GM23338 (cell line): ENCODE measurements around the gene PLEKHO1. TPM values are rescaled to one million over a fixed set of nuclear protein-coding genes. Genes with fewer than 3 reads are reported as not detected.

Experiments
- ATAC-seq: fragments of 200-7000 bp; cut with Tn5 transposase; 3 replicates; pipeline ENCODE4 v1.9.1; 2020
- DNase-seq: peaks from one replicate; pipeline ENCODE4 v3.0.0-alpha.2; 2015; ENCODE audit warnings: low spot score
- H2AFZ ChIP-seq: fragments of 200-600 bp; sonication (generic); 2 replicates; pipeline ENCODE4 v1.8.0; 2016; ENCODE audit warnings: antibody characterized with exemption, mild to moderate bottlenecking, moderate library complexity
- H3F3A ChIP-seq: fragments of 200-600 bp; sonication (generic); replicated peaks from 2 replicates; pipeline ENCODE4 v1.8.0; 2017; ENCODE audit warnings: antibody characterized with exemption, mixed run types, low read depth
- H3K27ac ChIP-seq: fragments of 200-600 bp; sonication (generic); 2 replicates; pipeline ENCODE4 v1.6.1; 2016; ENCODE audit warnings: low read depth
- H3K27me3 ChIP-seq: fragments of 200-600 bp; sonication (generic); 2 replicates; pipeline ENCODE4 v1.8.0; 2016; ENCODE audit warnings: mild to moderate bottlenecking, mixed run types, moderate library complexity; ENCODE audit not compliant: insufficient read depth
- H3K36me3 ChIP-seq: fragments of 200-600 bp; sonication (generic); 2 replicates; pipeline ENCODE4 v1.8.0; 2016; ENCODE audit warnings: mild to moderate bottlenecking; ENCODE audit not compliant: insufficient read depth
- H3K4me1 ChIP-seq: fragments of 200-600 bp; sonication (generic); 2 replicates; pipeline ENCODE4 v1.8.0; 2016; ENCODE audit warnings: mild to moderate bottlenecking, moderate library complexity; ENCODE audit not compliant: insufficient read depth
- H3K4me2 ChIP-seq: fragments of 200-600 bp; sonication (generic); 2 replicates; pipeline ENCODE4 v1.7.1; 2017; ENCODE audit warnings: mixed run types
- H3K4me3 ChIP-seq: fragments of 200-600 bp; sonication (generic); 2 replicates; pipeline ENCODE4 v1.6.1; 2016; ENCODE audit warnings: mixed run types
- H3K79me2 ChIP-seq: fragments of 200-600 bp; sonication (generic); replicated peaks from 2 replicates; pipeline ENCODE4 v1.8.0; 2017; ENCODE audit warnings: mild to moderate bottlenecking; ENCODE audit not compliant: insufficient read depth
- H3K9me2 ChIP-seq: fragments of 200-600 bp; sonication (generic); 2 replicates; pipeline ENCODE4 v1.8.0; 2017; ENCODE audit not compliant: insufficient read depth
- H4K20me1 ChIP-seq: fragments of 200-600 bp; sonication (generic); replicated peaks from 2 replicates; pipeline ENCODE4 v1.8.0; 2017; ENCODE audit warnings: mild to moderate bottlenecking; ENCODE audit not compliant: insufficient read depth
- H3K27ac Mint-ChIP-seq: 2 replicates; pipeline ENCODE4 v1.8.0; 2020; ENCODE audit warnings: inconsistent platforms, mild to moderate bottlenecking, moderate library complexity, mixed read lengths
- H3K27me3 Mint-ChIP-seq: 3 replicates; pipeline ENCODE4 v1.8.0; 2022; ENCODE audit warnings: low read depth, mild to moderate bottlenecking, moderate library complexity, mixed read lengths, inconsistent platforms; ENCODE audit not compliant: insufficient read depth, poor library complexity
- H3K36me3 Mint-ChIP-seq: 3 replicates; pipeline ENCODE4 v1.8.0; 2021; ENCODE audit warnings: low read depth, mild to moderate bottlenecking, inconsistent platforms, moderate library complexity, mixed read lengths
- H3K4me1 Mint-ChIP-seq: 3 replicates; pipeline ENCODE4 v1.8.0; 2020; ENCODE audit warnings: mild to moderate bottlenecking, inconsistent platforms, mixed read lengths
- H3K4me3 Mint-ChIP-seq: 3 replicates; pipeline ENCODE4 v1.8.0; 2021; ENCODE audit warnings: moderate library complexity, mild to moderate bottlenecking, inconsistent platforms, mixed read lengths
- H3K9me3 Mint-ChIP-seq: 3 replicates; pipeline ENCODE4 v1.8.0; 2020; ENCODE audit warnings: moderate library complexity, mild to moderate bottlenecking, inconsistent platforms, mixed read lengths
- CREB1 ChIP-seq: fragments of 250-450 bp; sonication (Bioruptor Pico); IDR thresholded peaks from 2 replicates; pipeline ENCODE4 v1.5.0; 2020; ENCODE audit warnings: low read depth, mild to moderate bottlenecking, moderate library complexity
- EZH2 ChIP-seq: fragments of 200-600 bp; sonication (generic); IDR thresholded peaks from one replicate; pipeline ENCODE4 v1.8.0; 2017; ENCODE audit warnings: antibody characterized with exemption, mild to moderate bottlenecking, low read depth; ENCODE audit not compliant: unreplicated experiment
- EZH2phosphoT487 ChIP-seq: fragments of 200-600 bp; sonication (generic); IDR thresholded peaks from one replicate; pipeline ENCODE4 v1.8.1; 2018; ENCODE audit warnings: antibody characterized with exemption; ENCODE audit not compliant: unreplicated experiment
- NANOG ChIP-seq: IDR thresholded peaks from 2 replicates; pipeline ENCODE4 v1.6.1; 2016; ENCODE audit warnings: antibody characterized with exemption, borderline replicate concordance
- POLR2AphosphoS5 ChIP-seq: IDR thresholded peaks from 2 replicates; pipeline ENCODE4 v1.6.1; 2016; ENCODE audit warnings: antibody characterized with exemption, low read depth
- STAT1 ChIP-seq: IDR thresholded peaks from one replicate; pipeline ENCODE4 v1.6.1; 2016; ENCODE audit warnings: antibody characterized with exemption; ENCODE audit not compliant: unreplicated experiment
- ZNF114 ChIP-seq: fragments of 250-450 bp; sonication (Bioruptor Pico); IDR thresholded peaks from 2 replicates; pipeline ENCODE4 v1.5.0; 2020; ENCODE audit warnings: mild to moderate bottlenecking, moderate library complexity
- ZNF331 ChIP-seq: fragments of 250-450 bp; sonication (Bioruptor Pico); IDR thresholded peaks from 2 replicates; pipeline ENCODE4 v1.5.0; 2020; ENCODE audit warnings: low read depth, mild to moderate bottlenecking, moderate library complexity
- ZNF462 ChIP-seq: fragments of 250-450 bp; sonication (Bioruptor Pico); IDR thresholded peaks from 2 replicates; pipeline ENCODE4 v1.5.0; 2020; ENCODE audit warnings: mild to moderate bottlenecking, moderate library complexity
- polyA plus RNA-seq: library from polyadenylated mRNA; unstranded; fragments of >200 nt; fragmentation: Nextera tagmentation; extraction: Ambion mirVana; gene quantifications from 2 replicates; pipeline ENCODE4 v1.2.1, GENCODE V29; 2016
- total RNA-seq: library from RNA; depleted of rRNA; stranded (reverse); fragments of >200 nt; shearing (Covaris generic); gene quantifications from 2 replicates; pipeline ENCODE4 v1.2.3, GENCODE V29; 2014
- TF ChIP-seq, protein P1 (sequence below): IDR thresholded peaks from one replicate; pipeline ENCODE4 v1.6.1; 2018; ENCODE audit warnings: antibody characterized with exemption; ENCODE audit not compliant: unreplicated experiment
- TF ChIP-seq, protein P2 (sequence below): IDR thresholded peaks from 2 replicates; pipeline ENCODE4 v1.6.1; 2016; ENCODE audit warnings: antibody characterized with exemption
- TF ChIP-seq, protein P3 (sequence below), 2 experiments: fragments of 200-600 bp in 1 of 2; sonication (generic) in 1 of 2; conservative IDR thresholded peaks; 2 replicates each; pipeline versions ENCODE4 v1.5.1 to v1.6.1; 2016 to 2017; ENCODE audit warnings: antibody characterized with exemption in 2 of 2, low read depth in 2 of 2, mild to moderate bottlenecking in 2 of 2, moderate library complexity in 1 of 2

The PLEKHO1 gene
- total and polyA plus RNA-seq, 2 experiments from 2014 or later: 34.3 to 36.7 TPM

- no peaks in the 10 kb centered on the region for H3K79me2 ChIP-seq
- Mint-ChIP-seq H3K36me3 (no peaks in the 10 kb centered on the region), H3K4me1 (no peaks in the 10 kb centered on the region), H3K9me3 (no peaks in the 10 kb centered on the region), H3K27me3 (peaks cover 2% of the 10 kb centered on the region), H3K4me3 (no peak overlapping the region), H3K27ac (no peak overlapping the region)
- H3K27me3 ChIP-seq: no peaks in the 10 kb centered on the region
- no peak overlapping the region for H3K4me3 ChIP-seq
- no peaks in the 10 kb centered on the region for H4K20me1 ChIP-seq
- no peak overlapping the region for H3K27ac ChIP-seq
- H3K9me2 ChIP-seq: no peaks in the 10 kb centered on the region
- H3K4me1 ChIP-seq: no peaks in the 10 kb centered on the region
- H3K4me2 ChIP-seq: no peak overlapping the region
- no peaks in the 10 kb centered on the region for H3K36me3 ChIP-seq
- no peak overlapping the region for H2AFZ ChIP-seq
- DNase-seq (no peak), ATAC-seq (no peak)
- no peak for TF ChIP-seq STAT1
- TF ChIP-seq NANOG: no peak
- TF ChIP-seq, protein P1, sequence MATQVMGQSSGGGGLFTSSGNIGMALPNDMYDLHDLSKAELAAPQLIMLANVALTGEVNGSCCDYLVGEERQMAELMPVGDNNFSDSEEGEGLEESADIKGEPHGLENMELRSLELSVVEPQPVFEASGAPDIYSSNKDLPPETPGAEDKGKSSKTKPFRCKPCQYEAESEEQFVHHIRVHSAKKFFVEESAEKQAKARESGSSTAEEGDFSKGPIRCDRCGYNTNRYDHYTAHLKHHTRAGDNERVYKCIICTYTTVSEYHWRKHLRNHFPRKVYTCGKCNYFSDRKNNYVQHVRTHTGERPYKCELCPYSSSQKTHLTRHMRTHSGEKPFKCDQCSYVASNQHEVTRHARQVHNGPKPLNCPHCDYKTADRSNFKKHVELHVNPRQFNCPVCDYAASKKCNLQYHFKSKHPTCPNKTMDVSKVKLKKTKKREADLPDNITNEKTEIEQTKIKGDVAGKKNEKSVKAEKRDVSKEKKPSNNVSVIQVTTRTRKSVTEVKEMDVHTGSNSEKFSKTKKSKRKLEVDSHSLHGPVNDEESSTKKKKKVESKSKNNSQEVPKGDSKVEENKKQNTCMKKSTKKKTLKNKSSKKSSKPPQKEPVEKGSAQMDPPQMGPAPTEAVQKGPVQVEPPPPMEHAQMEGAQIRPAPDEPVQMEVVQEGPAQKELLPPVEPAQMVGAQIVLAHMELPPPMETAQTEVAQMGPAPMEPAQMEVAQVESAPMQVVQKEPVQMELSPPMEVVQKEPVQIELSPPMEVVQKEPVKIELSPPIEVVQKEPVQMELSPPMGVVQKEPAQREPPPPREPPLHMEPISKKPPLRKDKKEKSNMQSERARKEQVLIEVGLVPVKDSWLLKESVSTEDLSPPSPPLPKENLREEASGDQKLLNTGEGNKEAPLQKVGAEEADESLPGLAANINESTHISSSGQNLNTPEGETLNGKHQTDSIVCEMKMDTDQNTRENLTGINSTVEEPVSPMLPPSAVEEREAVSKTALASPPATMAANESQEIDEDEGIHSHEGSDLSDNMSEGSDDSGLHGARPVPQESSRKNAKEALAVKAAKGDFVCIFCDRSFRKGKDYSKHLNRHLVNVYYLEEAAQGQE: no peak
- TF ChIP-seq EZH2phosphoT487: no peak
- no peak for TF ChIP-seq CREB1 (CRISPR knock-in tag)
- TF ChIP-seq ZNF331 (CRISPR knock-in tag): no peak
- no peak for TF ChIP-seq EZH2
- no peak for TF ChIP-seq POLR2AphosphoS5
- TF ChIP-seq ZNF114 (CRISPR knock-in tag): no peak
- TF ChIP-seq ZNF462: no peak
- TF ChIP-seq, protein P2, sequence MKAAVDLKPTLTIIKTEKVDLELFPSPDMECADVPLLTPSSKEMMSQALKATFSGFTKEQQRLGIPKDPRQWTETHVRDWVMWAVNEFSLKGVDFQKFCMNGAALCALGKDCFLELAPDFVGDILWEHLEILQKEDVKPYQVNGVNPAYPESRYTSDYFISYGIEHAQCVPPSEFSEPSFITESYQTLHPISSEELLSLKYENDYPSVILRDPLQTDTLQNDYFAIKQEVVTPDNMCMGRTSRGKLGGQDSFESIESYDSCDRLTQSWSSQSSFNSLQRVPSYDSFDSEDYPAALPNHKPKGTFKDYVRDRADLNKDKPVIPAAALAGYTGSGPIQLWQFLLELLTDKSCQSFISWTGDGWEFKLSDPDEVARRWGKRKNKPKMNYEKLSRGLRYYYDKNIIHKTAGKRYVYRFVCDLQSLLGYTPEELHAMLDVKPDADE: no peak
- TF ChIP-seq, protein P3, sequence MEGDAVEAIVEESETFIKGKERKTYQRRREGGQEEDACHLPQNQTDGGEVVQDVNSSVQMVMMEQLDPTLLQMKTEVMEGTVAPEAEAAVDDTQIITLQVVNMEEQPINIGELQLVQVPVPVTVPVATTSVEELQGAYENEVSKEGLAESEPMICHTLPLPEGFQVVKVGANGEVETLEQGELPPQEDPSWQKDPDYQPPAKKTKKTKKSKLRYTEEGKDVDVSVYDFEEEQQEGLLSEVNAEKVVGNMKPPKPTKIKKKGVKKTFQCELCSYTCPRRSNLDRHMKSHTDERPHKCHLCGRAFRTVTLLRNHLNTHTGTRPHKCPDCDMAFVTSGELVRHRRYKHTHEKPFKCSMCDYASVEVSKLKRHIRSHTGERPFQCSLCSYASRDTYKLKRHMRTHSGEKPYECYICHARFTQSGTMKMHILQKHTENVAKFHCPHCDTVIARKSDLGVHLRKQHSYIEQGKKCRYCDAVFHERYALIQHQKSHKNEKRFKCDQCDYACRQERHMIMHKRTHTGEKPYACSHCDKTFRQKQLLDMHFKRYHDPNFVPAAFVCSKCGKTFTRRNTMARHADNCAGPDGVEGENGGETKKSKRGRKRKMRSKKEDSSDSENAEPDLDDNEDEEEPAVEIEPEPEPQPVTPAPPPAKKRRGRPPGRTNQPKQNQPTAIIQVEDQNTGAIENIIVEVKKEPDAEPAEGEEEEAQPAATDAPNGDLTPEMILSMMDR (conservative IDR thresholded peaks at IDR 0.05; ENCODE audit: low read depth in 2 of 2): no peak
- no peaks in the 10 kb centered on the region for H3F3A ChIP-seq
Measured at GRCh38 chr1:150176593-150176992, 26.9 kb downstream of the PLEKHO1 start.
